Measurements from ENCODE around the gene LRRC4C. TPM values are rescaled to one million over a fixed set of nuclear protein-coding genes. Genes with fewer than 3 reads are reported as not detected.

Gene LRRC4C
- total RNA-seq, 1 donor from 2014 or later = 1.3 TPM

GRCh38 chr11:40816976-40817375 lies 642.5 kb downstream of the LRRC4C start:
- Mint-ChIP-seq H3K27me3 (no peaks in the 10 kb centered on the region), H3K4me3 (ENCODE audit: low read depth) (no peak overlapping the region), H3K9me3 (ENCODE audit: low read depth) (peaks cover 3% of the 10 kb centered on the region)

DNA sequence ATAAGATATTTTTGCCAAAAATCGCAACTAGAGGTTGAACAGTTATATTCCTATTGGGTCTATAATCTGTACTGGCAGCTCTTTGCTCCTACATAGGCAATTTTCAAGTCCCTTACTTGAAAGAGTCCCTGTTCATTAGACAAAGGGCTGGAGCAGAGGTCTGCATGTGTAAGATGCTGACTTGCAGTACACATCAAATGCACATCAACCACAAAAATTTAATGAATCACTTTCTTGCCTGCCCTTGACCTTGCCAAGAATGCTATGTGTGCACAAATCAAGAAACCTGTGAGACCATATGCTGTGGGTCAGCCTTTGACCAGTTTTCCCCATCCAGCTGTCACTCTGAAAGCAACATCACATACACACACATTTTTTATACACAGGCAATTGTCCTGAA lies 661.5 kb downstream of the LRRC4C start:
- no peak overlapping the region for H3K4me3 Mint-ChIP-seq (ENCODE audit: low read depth)

More at GRCh38 chr11:40816976-40817375, 642.5 kb downstream of the LRRC4C start:
- Mint-ChIP-seq H3K27ac (no peak overlapping the region), H3K36me3 (ENCODE audit: insufficient read depth) (no peaks in the 10 kb centered on the region), H3K4me1 (ENCODE audit: low read depth) (peaks cover 4% of the 10 kb centered on the region)
- TF ChIP-seq CTCF (IDR thresholded peaks at IDR 0.05; ENCODE audit: unreplicated experiment) = no peak
- no peak for DNase-seq (ENCODE audit: low spot score, unreplicated experiment)

DNA sequence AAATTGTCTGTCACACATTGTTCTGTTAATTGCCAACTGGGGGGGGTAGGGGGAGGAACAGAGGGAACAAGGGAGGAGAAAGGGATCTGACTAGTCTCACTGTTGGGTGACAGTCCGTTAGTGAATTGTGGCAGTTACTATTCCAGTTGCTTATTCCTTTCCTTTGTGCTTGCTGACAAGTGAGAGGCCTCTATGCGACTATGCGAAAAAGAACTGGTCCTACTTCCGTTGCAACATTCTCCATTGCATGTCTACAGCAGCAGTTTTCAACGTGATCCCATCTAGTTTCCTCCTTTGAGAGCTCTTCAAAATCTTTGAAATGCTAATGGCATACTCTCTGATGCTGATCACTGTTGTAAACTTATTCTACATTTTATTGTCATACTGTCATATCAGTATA lies 672.2 kb downstream of the LRRC4C start:
- Mint-ChIP-seq H3K27me3 (peaks cover 3% of the 10 kb centered on the region), H3K9me3 (ENCODE audit: low read depth) (no peaks in the 10 kb centered on the region), H3K4me3 (ENCODE audit: low read depth) (no peak overlapping the region), H3K36me3 (ENCODE audit: insufficient read depth) (no peaks in the 10 kb centered on the region), H3K4me1 (ENCODE audit: low read depth) (no peaks in the 10 kb centered on the region), H3K27ac (no peak overlapping the region)
- TF ChIP-seq CTCF (IDR thresholded peaks at IDR 0.05; ENCODE audit: unreplicated experiment) = no peak
- no peak for DNase-seq (ENCODE audit: low spot score, unreplicated experiment)

More for the DNA sequence above, 661.5 kb downstream of the LRRC4C start:
- H3K4me1 Mint-ChIP-seq (ENCODE audit: low read depth) = peaks cover 13% of the 10 kb centered on the region
- no peak for DNase-seq (ENCODE audit: low spot score, unreplicated experiment)
- H3K9me3 Mint-ChIP-seq (ENCODE audit: low read depth) = no peaks in the 10 kb centered on the region
- no peak for TF ChIP-seq CTCF (IDR thresholded peaks at IDR 0.05; ENCODE audit: unreplicated experiment)
- no peaks in the 10 kb centered on the region for H3K27me3 Mint-ChIP-seq
- H3K36me3 Mint-ChIP-seq (ENCODE audit: insufficient read depth) = no peaks in the 10 kb centered on the region
- H3K27ac Mint-ChIP-seq = no peak overlapping the region

DNA sequence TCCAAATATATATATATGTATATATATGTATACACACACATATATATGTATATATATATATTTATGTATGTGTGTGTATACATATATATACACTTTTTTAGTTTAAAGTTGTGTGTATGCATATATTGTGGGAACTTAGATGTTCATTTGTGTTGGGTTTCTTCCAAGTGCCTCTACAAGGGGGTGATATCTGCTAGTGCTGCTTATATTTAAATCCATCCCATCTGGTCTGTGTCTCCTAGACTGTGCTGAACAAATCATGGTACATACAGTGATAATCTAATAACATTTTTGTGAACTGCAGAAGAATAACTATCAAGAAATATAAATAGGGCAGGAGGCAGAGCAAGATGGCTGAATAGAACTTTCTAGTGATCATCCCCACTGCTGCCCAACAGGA lies 696.4 kb downstream of the LRRC4C start:
- TF ChIP-seq CTCF (IDR thresholded peaks at IDR 0.05; ENCODE audit: unreplicated experiment) = no peak
- H3K4me3 Mint-ChIP-seq (ENCODE audit: low read depth) = no peak overlapping the region
- DNase-seq (ENCODE audit: low spot score, unreplicated experiment) = no peak
- no peaks in the 10 kb centered on the region for H3K27me3 Mint-ChIP-seq
- no peak overlapping the region for H3K27ac Mint-ChIP-seq
- no peaks in the 10 kb centered on the region for H3K9me3 Mint-ChIP-seq (ENCODE audit: low read depth)
- H3K36me3 Mint-ChIP-seq (ENCODE audit: insufficient read depth) = no peaks in the 10 kb centered on the region
- H3K4me1 Mint-ChIP-seq (ENCODE audit: low read depth) = no peaks in the 10 kb centered on the region

GRCh38 chr11:40759341-40759740 lies 700.1 kb downstream of the LRRC4C start:
- Mint-ChIP-seq H3K36me3 (ENCODE audit: insufficient read depth) (no peaks in the 10 kb centered on the region), H3K27me3 (no peaks in the 10 kb centered on the region), H3K4me1 (ENCODE audit: low read depth) (no peaks in the 10 kb centered on the region), H3K27ac (no peak overlapping the region), H3K9me3 (ENCODE audit: low read depth) (no peaks in the 10 kb centered on the region), H3K4me3 (ENCODE audit: low read depth) (no peak overlapping the region)
- no peak for TF ChIP-seq CTCF (IDR thresholded peaks at IDR 0.05; ENCODE audit: unreplicated experiment)
- DNase-seq (ENCODE audit: low spot score, unreplicated experiment) = no peak

All from progenitor cell of endocrine pancreas (in vitro differentiated cells).